HG03139 (cell line): ENCODE data around the gene XKR7.

Source experiments
- ATAC-seq: cut with Tn5 transposase; IDR thresholded peaks from one replicate; pipeline ENCODE4 v1.9.1; 2021; ENCODE audit not compliant: unreplicated experiment

XKR7 gene

GRCh38 chr20:32036716-32037485 lies 69.0 kb downstream of the XKR7 start:
- no peak for ATAC-seq

DNA sequence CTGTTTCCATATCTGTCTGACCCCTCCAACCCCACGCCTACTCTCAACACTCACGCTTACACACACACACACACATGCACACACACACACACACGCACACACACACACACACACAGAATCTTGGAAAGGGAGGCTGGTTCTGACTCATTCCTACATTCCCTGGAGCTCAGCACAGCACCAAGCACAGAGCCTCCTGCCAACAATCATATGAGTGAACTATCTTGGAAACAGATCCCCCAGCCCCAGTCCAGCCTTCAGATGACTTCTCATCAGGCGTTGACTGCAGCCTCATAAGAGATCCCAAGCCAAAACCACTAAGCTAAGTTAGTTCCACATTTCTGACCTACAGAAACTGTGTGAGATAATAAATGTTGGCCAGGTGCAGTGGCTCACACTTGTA lies 70.0 kb downstream of the XKR7 start:
- ATAC-seq: no peak

DNA sequence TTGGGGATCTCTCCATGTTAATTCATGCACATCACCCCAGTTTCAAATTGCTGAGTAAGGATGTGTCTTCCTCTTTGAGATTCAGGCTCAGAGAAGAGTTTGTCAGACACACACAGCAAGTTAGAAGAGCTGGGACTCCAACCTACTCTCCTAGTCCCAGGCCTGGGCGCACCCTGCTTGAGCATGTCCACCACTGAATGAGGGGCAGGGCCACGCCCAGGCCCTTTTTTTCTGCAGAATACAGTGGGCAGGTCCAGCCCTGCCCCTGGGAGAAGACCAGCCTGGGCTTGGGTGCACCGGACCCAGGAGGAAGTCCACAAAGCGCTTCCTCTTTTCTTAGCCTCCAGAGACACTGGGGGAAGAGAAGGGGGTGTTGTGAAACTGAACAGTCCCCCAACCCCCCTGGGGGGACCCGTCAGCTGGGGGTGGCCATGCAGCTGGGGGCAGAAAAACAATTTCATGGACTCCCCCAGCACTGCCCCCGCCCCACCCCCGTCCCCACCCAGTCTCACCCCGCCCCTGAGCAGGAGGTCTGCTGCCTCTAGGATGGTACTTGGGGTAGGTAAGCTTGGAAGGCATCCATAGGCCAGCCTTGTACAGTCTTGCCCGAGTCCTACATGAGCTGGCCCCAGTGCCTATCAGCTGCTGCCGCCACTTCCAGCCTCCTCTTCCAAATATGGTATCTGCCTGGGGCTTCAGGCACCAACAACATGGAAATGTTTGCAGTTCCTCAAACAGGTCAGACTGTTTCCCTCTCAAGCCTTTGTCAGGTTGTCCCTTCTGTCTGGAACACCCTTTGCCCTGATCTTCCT lies 72.4 kb downstream of the XKR7 start:
- ATAC-seq: no peak

GRCh38 chr20:32045999-32046398 lies 78.0 kb downstream of the XKR7 start:
- no peak for ATAC-seq

- no peak for ATAC-seq
Measured at GRCh38 chr20:32050324-32050841, 82.4 kb downstream of the XKR7 start.

GRCh38 chr20:32050851-32051556 lies 83.1 kb downstream of the XKR7 start:
- ATAC-seq: no peak

GRCh38 chr20:32051720-32052089 lies 83.8 kb downstream of the XKR7 start:
- ATAC-seq: no peak

DNA sequence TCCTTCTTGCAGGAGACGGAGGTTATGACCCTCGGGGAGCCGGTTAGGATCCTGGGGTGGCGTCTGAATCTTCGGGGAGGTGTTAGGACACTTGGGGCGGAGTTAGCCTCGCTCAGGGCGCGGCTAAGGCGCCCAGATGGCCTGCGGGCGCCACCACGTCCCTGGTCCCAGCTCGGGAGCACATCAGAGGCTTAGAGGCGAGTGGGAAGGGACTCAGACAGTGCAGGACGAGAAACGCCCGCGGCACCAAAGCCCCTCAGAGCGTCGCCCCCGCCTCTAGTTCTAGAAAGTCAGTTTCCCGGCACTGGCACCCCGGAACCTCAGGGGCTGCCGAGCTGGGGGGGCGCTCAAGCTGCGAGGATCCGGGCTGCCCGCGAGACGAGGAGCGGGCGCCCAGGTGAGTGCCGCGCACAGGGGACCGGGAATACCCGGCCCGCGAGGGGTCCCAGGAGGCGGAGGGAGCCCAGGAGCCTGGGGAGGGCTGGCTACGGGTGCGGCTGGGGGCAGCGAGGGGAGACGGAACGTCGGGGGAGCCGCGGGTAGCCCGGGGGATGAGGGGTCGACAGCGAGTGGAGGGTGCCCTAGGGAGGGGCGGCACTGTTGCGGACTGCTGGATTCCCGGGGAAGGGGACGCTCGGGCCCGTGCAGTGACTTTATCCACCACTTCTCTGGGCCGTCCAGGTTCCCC lies 84.3 kb downstream of the XKR7 start, which contains the start of gene HCK:
Gene HCK, plus strand, starts transcription at position 153 of the 688 bp plus-strand sequence.
- no peak for ATAC-seq

DNA sequence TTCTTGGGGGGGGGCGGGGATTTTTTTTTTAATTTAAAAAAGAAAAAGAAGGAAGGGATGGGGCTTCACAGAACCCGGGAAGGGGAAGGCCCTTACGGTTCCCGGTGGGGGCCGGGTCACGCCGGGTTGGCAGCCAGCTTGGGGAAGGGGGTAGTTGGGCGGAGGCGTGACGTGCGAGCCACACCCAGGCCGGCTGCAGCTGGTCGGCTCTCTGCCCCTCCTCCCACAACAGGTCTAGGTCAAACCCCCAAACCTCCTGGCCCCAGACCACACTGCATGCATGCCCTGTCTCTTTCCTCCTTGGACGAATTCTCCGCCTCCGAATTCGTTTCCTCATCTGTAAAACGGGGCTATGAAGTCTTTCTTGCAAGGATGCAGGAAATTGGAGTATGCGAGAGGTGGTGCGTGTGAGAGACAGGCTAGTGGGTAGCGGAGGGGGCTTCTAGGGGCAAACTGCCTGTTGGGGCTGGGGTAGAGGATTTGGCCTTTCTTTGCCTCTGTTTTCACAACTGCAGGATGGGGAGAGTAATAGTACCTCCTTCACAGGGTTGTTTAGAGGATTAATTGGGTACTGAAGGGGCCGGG lies 84.9 kb downstream of the XKR7 start:
- ATAC-seq: no peak
